Activated T-helper 2 cell treated with anti-CD3 and anti-CD28 coated beads, Interferon-gamma antibody, Interleukin-2, Interleukin-4, amounts not matched to agents 10 μg/mL and 5 μg/mL and 100 μg/mL, durations not matched to agents 14 hours and 24 hours and 36 hours (primary cell): ENCODE measurements around the gene DRD4. TPM values are rescaled to one million over a fixed set of nuclear protein-coding genes. Genes with fewer than 3 reads are reported as not detected.

Experiments used
- DNase-seq: peaks from one replicate; pipeline ENCODE4 v3.0.0; 2021; ENCODE audit warnings: low spot score
- H3K27ac Mint-ChIP-seq: one replicate; pipeline ENCODE4 v1.8.0; 2021; ENCODE audit warnings: mixed read lengths
- H3K27me3 Mint-ChIP-seq: one replicate; pipeline ENCODE4 v1.8.0; 2021; ENCODE audit warnings: low read depth, mixed read lengths
- H3K36me3 Mint-ChIP-seq: one replicate; pipeline ENCODE4 v1.8.0; 2021; ENCODE audit warnings: low read depth, mixed read lengths
- H3K4me1 Mint-ChIP-seq: one replicate; pipeline ENCODE4 v1.8.0; 2021; ENCODE audit warnings: low read depth, mixed read lengths
- H3K4me3 Mint-ChIP-seq: one replicate; pipeline ENCODE4 v1.8.0; 2021; ENCODE audit warnings: low read depth, mild to moderate bottlenecking, moderate library complexity, mixed read lengths
- H3K9me3 Mint-ChIP-seq: one replicate; pipeline ENCODE4 v1.8.0; 2021; ENCODE audit warnings: mixed read lengths
- intact Hi-C: fragments of 100-400 bp; cut with micrococcal nuclease; formaldehyde crosslinking; loops from one replicate; pipeline ENCODE4 v1.15.1; 2023
- total RNA-seq: library from RNA; stranded (reverse); gene quantifications from 2 replicates; pipeline ENCODE4 v1.2.3, GENCODE V29; 2022

DRD4 gene
- total RNA-seq, 1 donor from 2014 or later, result 0.30 TPM

DNA sequence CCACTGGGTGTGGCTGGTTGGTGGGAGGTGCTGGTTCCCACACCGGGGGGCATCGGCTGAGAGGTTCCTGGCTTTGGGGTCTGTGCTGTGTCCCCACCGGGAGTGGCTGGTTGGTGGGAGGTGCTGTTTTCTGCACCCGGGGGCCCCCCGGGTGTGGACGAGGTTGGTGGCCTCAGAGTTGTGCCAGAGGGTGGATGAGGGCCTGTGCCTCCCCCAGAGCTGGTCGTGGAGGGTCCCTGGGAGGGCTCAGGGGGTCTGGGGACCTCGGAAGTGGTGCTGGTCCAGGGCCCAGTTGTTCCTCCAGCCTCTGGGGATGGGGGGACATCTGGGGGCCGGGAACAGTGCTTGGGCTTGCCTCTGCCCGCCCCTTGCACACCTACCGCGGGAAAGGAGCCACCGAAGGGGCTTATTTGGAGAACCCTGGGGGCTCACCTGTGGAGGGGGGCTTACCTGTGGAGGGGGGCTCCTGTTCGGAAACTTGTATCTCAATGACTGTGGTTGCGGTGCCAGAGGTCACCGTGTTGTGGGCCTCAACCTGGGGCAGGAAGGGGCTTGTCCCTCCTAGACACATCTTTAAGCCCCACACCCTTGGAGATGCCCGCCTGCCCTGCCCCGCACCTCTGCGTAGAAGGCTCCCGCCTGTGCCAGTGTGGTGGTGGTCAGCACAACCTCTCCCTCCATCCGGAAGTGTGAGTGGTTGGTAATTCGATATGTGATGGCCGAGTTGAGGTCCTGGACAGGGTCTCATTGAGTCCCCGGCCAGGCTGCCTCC lies 18.0 kb upstream of the DRD4 start:
- H3K9me3 Mint-ChIP-seq, result no peaks in the 10 kb centered on the region
- H3K36me3 Mint-ChIP-seq, result peaks cover 6% of the 10 kb centered on the region
- H3K4me3 Mint-ChIP-seq, result no peak overlapping the region
- DNase-seq, result no peak
- no peaks in the 10 kb centered on the region for H3K27me3 Mint-ChIP-seq
- peaks cover 7% of the 10 kb centered on the region for H3K4me1 Mint-ChIP-seq
- intact Hi-C loops, result loop anchor here (10.0 kb wide), 1 partner anchor 106 kb away; no protein-coding TSS in a partner anchor
- H3K27ac Mint-ChIP-seq, result no peak overlapping the region

DNA sequence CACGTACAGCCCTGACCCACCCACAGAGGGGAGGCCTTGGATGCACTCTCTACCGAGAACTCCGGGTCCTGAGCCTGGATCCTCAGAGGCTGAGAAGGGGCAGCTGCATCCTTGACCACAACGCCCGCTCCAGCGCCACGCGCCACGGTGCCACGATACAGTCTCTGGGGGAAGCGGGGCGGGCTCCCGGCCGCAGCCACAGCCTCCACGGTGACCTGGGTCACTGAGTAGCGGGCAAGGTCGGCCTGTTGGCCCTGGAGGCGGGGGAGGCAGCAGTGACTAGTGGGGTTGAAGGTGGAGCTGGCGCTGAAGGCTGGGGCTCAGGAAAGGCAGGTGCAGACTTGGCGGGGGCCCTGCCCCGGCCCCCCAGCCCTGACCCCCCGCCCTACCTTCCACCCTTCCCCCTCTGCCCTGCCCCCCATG lies 17.4 kb upstream of the DRD4 start:
- intact Hi-C loops, result loop anchor here (10.0 kb wide), 1 partner anchor 105 kb away; no protein-coding TSS in a partner anchor
- Mint-ChIP-seq H3K4me1 (peaks cover 4% of the 10 kb centered on the region), H3K4me3 (no peak overlapping the region)

DNA sequence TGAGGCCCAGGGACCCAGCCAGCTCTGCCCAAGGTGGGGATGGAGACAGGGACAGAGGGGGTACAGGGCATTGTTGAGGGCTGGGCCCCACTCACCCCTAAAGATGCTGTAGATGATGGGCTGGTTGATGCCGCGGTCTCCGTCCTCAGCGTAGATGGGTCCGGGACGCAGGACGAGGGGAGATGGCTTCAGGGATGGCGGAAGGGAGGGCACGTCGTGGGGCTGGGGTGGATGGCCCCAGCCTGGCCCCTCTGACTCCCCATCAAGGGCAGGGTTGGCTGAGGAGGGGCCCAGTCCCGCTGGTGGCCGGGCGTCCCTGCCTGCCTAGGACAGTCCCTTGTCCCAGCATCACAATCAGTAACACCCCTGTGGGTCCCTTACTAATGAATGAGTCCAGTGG lies 16.9 kb upstream of the DRD4 start:
- no peaks in the 10 kb centered on the region for H3K36me3 Mint-ChIP-seq
- no peak for DNase-seq
- H3K4me3 Mint-ChIP-seq, result no peak overlapping the region
- H3K9me3 Mint-ChIP-seq, result no peaks in the 10 kb centered on the region
- peaks cover 4% of the 10 kb centered on the region for H3K4me1 Mint-ChIP-seq
- H3K27ac Mint-ChIP-seq, result no peak overlapping the region
- intact Hi-C loops, result no loop called here
- H3K27me3 Mint-ChIP-seq, result no peaks in the 10 kb centered on the region

More for the DNA sequence above, 17.4 kb upstream of the DRD4 start:
- DNase-seq, result no peak
- no peak overlapping the region for H3K27ac Mint-ChIP-seq
- no peaks in the 10 kb centered on the region for H3K9me3 Mint-ChIP-seq
- H3K36me3 Mint-ChIP-seq, result peaks cover under 1% of the 10 kb centered on the region
- no peaks in the 10 kb centered on the region for H3K27me3 Mint-ChIP-seq

DNA sequence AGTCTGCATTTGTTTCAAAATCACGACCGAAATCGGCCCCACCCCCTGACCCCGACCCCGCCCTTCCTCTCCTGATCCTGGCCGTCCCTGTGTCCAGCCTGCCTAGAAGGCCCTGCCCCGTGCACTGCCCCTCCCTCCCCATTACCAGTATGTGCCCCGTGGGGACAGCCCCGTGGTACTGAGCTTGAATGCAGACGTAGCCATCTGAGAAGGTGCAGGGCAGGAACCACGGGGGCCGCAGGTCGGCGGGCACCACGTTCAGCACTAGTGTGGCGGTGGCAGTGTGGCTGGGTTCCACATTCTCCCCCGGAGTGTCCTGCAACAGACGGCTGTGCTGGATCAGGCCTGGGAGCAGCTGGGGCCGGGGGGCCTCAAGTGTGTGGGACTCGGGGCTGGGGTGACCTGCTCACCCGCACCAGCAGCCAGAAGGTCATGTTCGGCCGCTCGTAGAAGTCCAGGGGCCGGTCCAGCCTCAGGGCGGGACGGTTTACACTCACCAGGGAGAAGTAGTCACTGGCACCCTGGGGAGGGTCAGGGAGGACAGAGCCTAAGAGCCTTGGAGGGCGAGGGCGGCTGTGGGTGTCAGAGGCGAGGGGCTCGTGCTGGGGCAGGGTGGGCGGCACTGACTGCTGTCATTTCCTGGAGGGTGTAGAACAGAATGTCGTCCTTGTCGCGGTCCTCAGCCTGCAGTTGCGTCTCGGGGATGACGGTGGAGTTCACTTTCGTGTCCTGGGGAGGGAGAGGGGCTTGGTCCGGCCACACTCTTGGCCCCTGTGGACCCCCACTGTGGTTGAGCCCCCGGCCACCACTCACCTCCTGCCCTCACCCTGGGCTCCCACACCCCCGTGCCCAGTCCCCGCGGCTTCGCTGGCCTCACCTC lies 15.9 kb upstream of the DRD4 start:
- DNase-seq, result no peak
- Mint-ChIP-seq H3K4me3 (no peak overlapping the region), H3K36me3 (no peaks in the 10 kb centered on the region), H3K9me3 (no peaks in the 10 kb centered on the region), H3K27me3 (no peaks in the 10 kb centered on the region), H3K4me1 (peaks cover 4% of the 10 kb centered on the region), H3K27ac (no peak overlapping the region)
- intact Hi-C loops, result no loop called here

- Mint-ChIP-seq H3K36me3 (no peaks in the 10 kb centered on the region), H3K4me1 (no peaks in the 10 kb centered on the region), H3K4me3 (no peak overlapping the region), H3K9me3 (no peaks in the 10 kb centered on the region), H3K27me3 (no peaks in the 10 kb centered on the region), H3K27ac (no peak overlapping the region)
- intact Hi-C loops, result no loop called here
- DNase-seq, result no peak
Observed at GRCh38 chr11:621838-622237, 15.2 kb upstream of the DRD4 start.

- H3K36me3 Mint-ChIP-seq, result peaks cover 6% of the 10 kb centered on the region
- H3K4me3 Mint-ChIP-seq, result no peak overlapping the region
- peaks cover 7% of the 10 kb centered on the region for H3K4me1 Mint-ChIP-seq
- peaks cover 10% of the 10 kb centered on the region for H3K27me3 Mint-ChIP-seq
- intact Hi-C loops, result no loop called here
- no peak for DNase-seq
- H3K27ac Mint-ChIP-seq, result no peak overlapping the region
- H3K9me3 Mint-ChIP-seq, result no peaks in the 10 kb centered on the region
Observed at GRCh38 chr11:623349-623869, 13.7 kb upstream of the DRD4 start.

DNA sequence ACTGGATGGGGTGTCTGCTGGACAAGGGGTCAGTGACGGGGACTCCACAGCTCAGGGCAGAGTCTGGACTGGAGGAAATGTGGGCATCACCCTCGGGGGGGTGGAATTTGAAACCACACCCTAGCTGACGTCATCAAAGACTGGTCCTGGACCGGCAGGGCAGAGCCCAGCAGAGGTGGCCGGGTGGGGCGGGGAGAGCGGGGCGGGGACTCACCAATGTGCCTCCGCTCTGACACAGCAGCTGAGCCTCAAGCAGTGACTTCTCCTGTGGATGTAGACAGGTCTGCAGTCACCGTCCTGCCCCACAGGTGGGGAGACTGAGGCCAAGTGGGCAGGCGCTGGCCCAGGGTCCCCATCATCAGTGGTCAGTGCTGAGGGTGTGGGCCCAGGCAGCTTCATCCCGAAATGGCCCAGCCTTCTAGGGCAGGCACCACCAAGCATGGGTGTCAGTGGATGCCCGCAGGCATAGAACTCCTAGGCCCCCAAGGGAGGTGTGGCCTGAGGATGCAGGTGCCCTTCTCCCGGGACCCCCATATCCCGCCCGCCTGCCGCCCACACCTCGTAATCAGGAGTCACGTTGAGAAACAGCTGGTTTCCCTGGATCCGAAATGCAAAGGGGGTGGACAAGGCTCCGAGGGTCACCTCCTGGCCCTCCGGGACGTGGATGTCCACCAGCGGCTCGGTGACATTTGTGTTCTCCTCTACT lies 12.9 kb upstream of the DRD4 start:
- Mint-ChIP-seq H3K9me3 (no peaks in the 10 kb centered on the region), H3K4me3 (no peak overlapping the region), H3K27ac (no peak overlapping the region), H3K36me3 (peaks cover 7% of the 10 kb centered on the region), H3K4me1 (peaks cover 12% of the 10 kb centered on the region), H3K27me3 (peaks cover 15% of the 10 kb centered on the region)
- DNase-seq, result no peak
- intact Hi-C loops, result no loop called here

DNA sequence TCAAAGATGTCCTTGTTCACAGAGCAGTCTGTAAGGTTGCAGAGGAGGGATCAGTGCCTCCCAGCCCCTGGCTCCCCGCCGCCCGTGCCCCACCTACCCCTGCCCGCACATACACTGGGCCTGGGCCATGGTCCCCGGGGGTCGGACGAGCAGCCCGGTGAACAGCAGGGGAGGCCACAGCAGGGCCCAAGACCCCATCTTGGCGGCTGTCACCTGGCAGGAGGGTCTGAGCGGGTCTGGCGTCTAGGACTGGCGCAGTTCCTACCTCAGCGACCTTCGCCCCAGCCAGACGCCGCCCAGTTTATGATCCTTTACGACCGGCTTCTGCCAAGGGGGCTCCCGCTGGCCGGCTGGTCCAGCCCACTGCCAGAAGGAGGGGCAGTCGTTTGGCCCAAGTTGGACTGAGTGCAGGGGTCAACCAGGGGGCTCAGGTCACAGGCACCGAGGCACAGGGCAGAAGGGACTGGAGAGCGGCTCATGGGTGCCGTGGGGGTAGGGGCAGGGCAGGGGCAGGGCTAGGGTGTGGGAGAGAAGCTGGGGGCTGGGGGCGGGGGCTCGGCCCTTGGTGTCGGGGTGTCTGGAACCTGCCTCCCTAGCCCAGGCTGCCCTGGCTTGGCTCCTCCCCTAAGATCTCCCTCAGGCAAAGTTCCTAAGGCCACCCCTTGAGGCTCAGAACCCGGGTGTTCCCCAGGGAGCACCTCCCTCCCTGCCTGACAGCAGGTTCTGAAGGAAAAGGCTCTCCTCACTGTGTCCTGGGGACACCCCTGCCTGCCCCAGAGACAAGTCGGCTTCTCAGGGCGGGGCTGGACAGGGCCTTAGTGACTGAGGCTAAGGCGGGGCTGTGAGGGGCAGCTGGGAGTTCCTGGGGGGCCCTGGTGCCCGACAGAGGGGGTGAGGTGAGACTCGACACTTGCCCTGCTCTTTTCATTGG lies 12.1 kb upstream of the DRD4 start, which contains the start of gene CDHR5:
TSS of gene CDHR5 (minus strand) at position 251 of the 931 bp plus-strand sequence. CDS start at position 198, 53 bp downstream.
- Mint-ChIP-seq H3K36me3 (peaks cover 7% of the 10 kb centered on the region), H3K27ac (no peak within 1 kb of the TSS), H3K4me1 (peaks cover 17% of the 10 kb centered on the region), H3K27me3 (peaks cover 15% of the 10 kb centered on the region), H3K4me3 (no peak within 1 kb of the TSS), H3K9me3 (no peaks in the 10 kb centered on the region)
- DNase-seq, result no peak
- intact Hi-C loops, result no loop called here

- H3K9me3 Mint-ChIP-seq, result no peaks in the 10 kb centered on the region
- peaks cover 17% of the 10 kb centered on the region for H3K4me1 Mint-ChIP-seq
- peaks cover 7% of the 10 kb centered on the region for H3K36me3 Mint-ChIP-seq
- no peak overlapping the region for H3K27ac Mint-ChIP-seq
- H3K4me3 Mint-ChIP-seq, result no peak overlapping the region
- H3K27me3 Mint-ChIP-seq, result peaks cover 15% of the 10 kb centered on the region
- intact Hi-C loops, result no loop called here
- no peak for DNase-seq
Observed at GRCh38 chr11:625636-626268, 11.3 kb upstream of the DRD4 start.

- Mint-ChIP-seq H3K4me1 (peaks cover 17% of the 10 kb centered on the region), H3K27ac (no peak within 1 kb of the TSS), H3K36me3 (peaks cover 7% of the 10 kb centered on the region), H3K4me3 (no peak within 1 kb of the TSS), H3K9me3 (no peaks in the 10 kb centered on the region), H3K27me3 (peaks cover 15% of the 10 kb centered on the region)
- intact Hi-C loops, result no loop called here
- DNase-seq, result no peak
Observed at GRCh38 chr11:626475-627307, 10.4 kb upstream of the DRD4 start, which contains the start of gene SCT. SCT (minus strand) TSS chr11:627181; CDS start chr11:627143, 38 bp downstream.

- Mint-ChIP-seq H3K9me3 (no peaks in the 10 kb centered on the region), H3K36me3 (peaks cover 7% of the 10 kb centered on the region), H3K4me3 (no peak overlapping the region), H3K27me3 (peaks cover 15% of the 10 kb centered on the region), H3K27ac (no peak overlapping the region), H3K4me1 (peaks cover 17% of the 10 kb centered on the region)
- DNase-seq, result no peak
- intact Hi-C loops, result no loop called here
Observed at GRCh38 chr11:627308-627576, 9.8 kb upstream of the DRD4 start.
